SW 1271 (cell line): ENCODE measurements around the gene DYNLT2.
"Not testable (repeated sequence)": the region's sequence is repeated elsewhere in the genome, so short reads cannot be mapped to it uniquely, and the experiment has no call there.

Source experiments
- DNase-seq, 2 experiments: peaks; one replicate each; lab custom pipeline; 2025; lab: John Stamatoyannopoulos, UW

The DYNLT2 gene

DNA sequence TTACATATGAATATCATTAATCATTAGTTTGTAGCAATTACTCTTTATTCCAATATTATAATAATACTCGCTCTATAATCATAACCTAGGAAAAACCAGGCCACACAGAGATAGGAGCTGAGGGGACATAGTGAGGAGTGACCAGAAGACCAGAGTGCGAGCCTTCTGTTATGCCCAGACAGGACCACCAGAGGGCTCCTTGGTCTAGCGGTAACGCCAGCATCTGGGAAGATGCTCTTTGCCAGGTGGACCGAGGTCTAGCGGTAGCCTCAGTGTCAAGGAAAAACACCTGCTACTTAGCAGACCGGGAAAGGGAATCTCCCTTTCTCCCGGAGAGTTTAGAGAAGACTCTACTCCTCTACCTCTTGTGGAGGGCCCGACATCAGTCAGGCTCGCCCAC, 54.3 kb downstream of the DYNLT2 start:
- DNase-seq: not testable (repeated sequence)

DNA sequence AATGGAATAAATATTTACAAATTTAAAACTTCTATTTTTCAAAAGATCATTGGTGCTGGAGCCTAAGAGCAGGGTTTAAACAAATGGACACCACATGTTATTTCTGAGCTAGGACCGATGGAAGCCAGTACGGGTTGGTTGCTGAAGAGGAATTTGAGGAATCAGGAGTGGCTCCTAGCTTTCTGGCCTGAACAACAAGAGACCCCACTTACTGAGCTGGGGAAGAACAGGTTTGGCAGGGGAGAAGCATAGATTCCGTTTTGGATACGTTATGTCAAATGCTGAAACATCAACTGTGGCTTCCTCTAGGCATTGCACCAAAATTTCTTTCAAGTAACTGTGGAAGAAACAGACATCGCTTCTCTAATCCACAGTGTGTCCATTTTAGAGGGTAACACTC, 56.2 kb downstream of the DYNLT2 start:
- no peak for DNase-seq

DNA sequence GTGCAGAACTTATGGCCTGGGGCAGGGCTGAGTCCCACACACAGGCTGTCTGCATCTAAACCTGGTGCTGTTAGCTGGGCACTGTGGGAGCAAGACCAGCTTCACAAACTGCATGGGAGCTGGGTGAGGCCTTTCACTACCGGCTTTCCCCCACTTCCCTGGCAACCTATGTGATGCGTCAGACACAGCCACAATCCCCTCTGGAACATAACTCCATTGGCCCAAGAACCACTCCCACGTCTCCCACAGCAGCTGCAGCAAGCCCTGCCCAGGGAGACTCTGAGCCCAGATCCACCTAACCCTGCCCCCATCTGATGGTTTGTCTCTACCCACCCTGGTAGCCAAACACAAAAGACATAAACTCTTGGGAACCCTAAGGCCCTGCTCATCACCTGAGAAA, 58.9 kb downstream of the DYNLT2 start:
- DNase-seq: no peak

DNA sequence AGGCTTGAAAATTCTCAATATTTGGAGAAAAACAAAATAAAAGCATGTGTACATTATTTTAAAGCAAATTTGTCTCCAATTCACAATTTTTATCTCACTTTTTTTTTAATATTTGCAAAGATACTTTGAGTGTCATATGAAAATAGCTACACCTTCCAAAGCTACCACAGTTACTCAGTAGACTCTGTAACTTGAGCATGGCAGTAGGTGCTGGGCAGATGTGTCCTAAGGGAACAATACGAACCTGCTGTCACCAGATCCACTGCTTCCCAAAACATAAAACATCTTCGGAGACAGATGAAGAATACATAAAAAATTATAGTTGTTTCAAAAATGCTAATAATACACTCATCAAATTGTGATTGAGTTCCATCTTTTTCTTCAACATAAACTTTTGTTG, 60.1 kb downstream of the DYNLT2 start:
- DNase-seq: no peak
